Suprapubic skin (tissue), 4 donors: ENCODE measurements around the gene CDCA7L.

ENCODE experiments used
- CTCF ChIP-seq, 2 donors: fragments of 200-600 bp in 1 of 2; fragments of 450-650 bp in 1 of 2; sonication (generic) in 1 of 2; IDR thresholded peaks; one replicate each; pipeline ENCODE4 v1.5.1; 2016 to 2019; ENCODE audit warnings: antibody characterized with exemption in 2 of 2, mild to moderate bottlenecking in 1 of 2, moderate library complexity in 1 of 2
- EP300 ChIP-seq: sonication (generic); formaldehyde crosslinking; IDR thresholded peaks from one replicate; pipeline ENCODE4 v1.6.1; 2017; ENCODE audit warnings: antibody characterized with exemption
- POLR2A ChIP-seq, 2 donors: fragments of 450-650 bp; IDR thresholded peaks; one replicate each; pipeline ENCODE4 v1.6.1; 2017; ENCODE audit warnings: antibody characterized with exemption in 2 of 2, mild to moderate bottlenecking in 2 of 2, moderate library complexity in 2 of 2
- POLR2AphosphoS5 ChIP-seq, 3 donors: sonication (generic); formaldehyde crosslinking; IDR thresholded peaks; one replicate each; pipeline ENCODE4 v1.6.1; 2017; ENCODE audit warnings: antibody characterized with exemption in 3 of 3

GRCh38 chr7:21914671-21915070 is 31.0 kb downstream of the CDCA7L start:
- TF ChIP-seq CTCF (IDR thresholded peaks at IDR 0.05), result no peak
- no peak for TF ChIP-seq POLR2A (IDR thresholded peaks at IDR 0.05)
- TF ChIP-seq EP300, result no peak
- TF ChIP-seq POLR2AphosphoS5 (IDR thresholded peaks at IDR 0.05), result no peak
